ENCODE results near the gene DNMT3A.

DNA sequence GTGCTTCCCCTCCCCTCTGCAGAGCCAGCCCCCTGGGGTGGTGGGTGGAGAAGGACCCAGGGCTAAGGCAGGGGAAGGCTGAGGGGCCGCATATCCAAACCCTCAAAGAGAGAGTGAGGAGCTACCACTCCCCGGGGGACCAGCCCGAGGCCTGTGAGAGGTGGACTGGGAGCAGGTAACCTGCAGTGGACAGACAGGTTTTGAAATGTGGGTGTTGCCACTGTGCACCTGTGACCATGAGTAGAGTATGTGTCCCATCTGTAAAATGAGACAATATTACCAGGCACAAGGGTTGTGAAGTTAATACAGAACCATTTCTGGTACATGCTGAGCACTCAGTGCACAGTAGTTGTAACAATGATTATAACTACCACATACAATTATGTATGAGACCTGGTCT is 122.1 kb downstream of the DNMT3A start:
- no peak for TF ChIP-seq CTCF (conservative IDR thresholded peaks at IDR 0.05; ENCODE audit: low read depth, low read length)
- no peak for TF ChIP-seq EZH2 (IDR thresholded peaks at IDR 0.05; ENCODE audit: low read length, unreplicated experiment)

Data from PC-3 (cell line).